HCT116 (cell line): ENCODE data around the gene HYAL1. TPM values are rescaled to one million over a fixed set of nuclear protein-coding genes. Genes with fewer than 3 reads are reported as not detected.

Experiments used
- ATAC-seq: fragments of 200-7000 bp; cut with Tn5 transposase; 2 replicates; pipeline ENCODE4 v1.9.1; 2020; ENCODE audit warnings: mild to moderate bottlenecking, moderate library complexity
- BruUV-seq: library from RNA; stranded (reverse); fragments of 400-500 nt; replicated peaks from 2 replicates; lab custom pipeline; 2021; lab: Mats Ljungman, UMichigan
- CTCF ChIA-PET: fragments of 300-600 bp; sonication (Branson Sonifier 250); formaldehyde crosslinking; loops from one replicate; lab custom pipeline; 2021; ENCODE audit warnings: antibody characterized with exemption; lab: Charles Lee
- POLR2A ChIA-PET: fragments of 300-600, 350-600 bp; sonication (Branson Sonifier 250); formaldehyde crosslinking; loops from one replicate; lab custom pipeline; 2021; ENCODE audit warnings: antibody characterized with exemption; lab: Charles Lee
- RAD21 ChIA-PET, 2 experiments: fragments of 300-600 bp; sonication (Branson Sonifier 250); formaldehyde crosslinking; loops; one replicate each; lab custom pipeline; 2023; ENCODE audit warnings: low total read pairs in 2 of 2; ENCODE audit not compliant: uncharacterized antibody in 2 of 2, unreplicated experiment in 2 of 2, low non-redundant PET in 1 of 2; lab: Charles Lee
- DNase-seq: peaks from one replicate; pipeline ENCODE4 v3.0.0-alpha.2; 2010; ENCODE audit warnings: low read depth, low spot score
- H2AFZ ChIP-seq: fragments of 200-600 bp; shearing (Covaris generic), sonication (generic); 2 replicates; pipeline ENCODE4 v1.6.1; 2017; ENCODE audit warnings: low read depth, mixed run types, mixed read lengths, antibody characterized with exemption, low read length; ENCODE audit not compliant: poor library complexity, severe bottlenecking
- H3K27ac ChIP-seq: 2 replicates; pipeline ENCODE4 v1.5.1; 2012; ENCODE audit warnings: low read depth, low read length
- H3K27me3 ChIP-seq: fragments of 200-600 bp; sonication (generic); 2 replicates; pipeline ENCODE4 v1.6.1; 2016; ENCODE audit warnings: mixed run types, low read length, mixed read lengths; ENCODE audit not compliant: insufficient read depth
- H3K36me3 ChIP-seq, 2 experiments: fragments of 200-500 bp in 1 of 2; fragments of 200-600 bp in 1 of 2; sonication (Bioruptor generic) in 1 of 2; sonication (generic) in 1 of 2; 2 replicates each; pipeline versions ENCODE4 v1.5.1 to v1.6.1; 2014 to 2016; ENCODE audit warnings: low read length in 2 of 2, inconsistent platforms in 1 of 2, mixed read lengths in 1 of 2, mixed run types in 1 of 2; ENCODE audit not compliant: insufficient read depth in 2 of 2, control insufficient read depth in 1 of 2
- H3K4me1 ChIP-seq, 2 experiments: fragments of 200-600 bp in 1 of 2; sonication (generic) in 1 of 2; 2 replicates each; pipeline versions ENCODE4 v1.5.1 to v1.6.1; 2012 to 2017; ENCODE audit warnings: low read length in 2 of 2, inconsistent platforms in 1 of 2, mild to moderate bottlenecking in 1 of 2, mixed read lengths in 1 of 2, mixed run types in 1 of 2, moderate library complexity in 1 of 2; ENCODE audit not compliant: insufficient read depth in 2 of 2, control insufficient read depth in 1 of 2
- H3K4me2 ChIP-seq: fragments of 200-600 bp; sonication (generic); 2 replicates; pipeline ENCODE4 v1.6.1; 2017; ENCODE audit warnings: mixed run types, low read length, mixed read lengths
- H3K4me3 ChIP-seq, 2 experiments: fragments of 200-600 bp in 1 of 2; sonication (generic) in 1 of 2; replicated peaks in 1 of 2; 2 replicates each; pipeline ENCODE4 v1.5.1; 2011 to 2016; ENCODE audit warnings: low read length in 2 of 2, control low read depth in 1 of 2, low read depth in 1 of 2, mild to moderate bottlenecking in 1 of 2, mixed read lengths in 1 of 2, mixed run types in 1 of 2
- H3K79me2 ChIP-seq: fragments of 200-600 bp; sonication (generic); 2 replicates; pipeline ENCODE4 v1.6.1; 2017; ENCODE audit warnings: mild to moderate bottlenecking, mixed run types, low read length, moderate library complexity, mixed read lengths; ENCODE audit not compliant: insufficient read depth
- H3K9ac ChIP-seq: fragments of 200-600 bp; sonication (generic); 2 replicates; pipeline ENCODE4 v1.6.1; 2016; ENCODE audit warnings: low read length, mixed read lengths
- H3K9me2 ChIP-seq: fragments of 200-600 bp; sonication (generic), shearing (Covaris generic); 2 replicates; pipeline ENCODE4 v1.6.1; 2017; ENCODE audit warnings: mixed run types, mild to moderate bottlenecking, moderate library complexity; ENCODE audit not compliant: insufficient read depth
- H3K9me3 ChIP-seq, 2 experiments: fragments of 200-500 bp in 1 of 2; fragments of 200-600 bp in 1 of 2; sonication (Bioruptor generic) in 1 of 2; sonication (generic) in 1 of 2; 2 replicates each; pipeline ENCODE4 v1.6.1; 2014 to 2017; ENCODE audit warnings: low read length in 2 of 2, mixed read lengths in 2 of 2, inconsistent platforms in 1 of 2, low read depth in 1 of 2, mild to moderate bottlenecking in 1 of 2, mixed run types in 1 of 2, moderate library complexity in 1 of 2; ENCODE audit not compliant: control insufficient read depth in 1 of 2, insufficient read depth in 1 of 2
- H4K20me1 ChIP-seq: fragments of 200-600 bp; sonication (generic), shearing (Covaris generic); 2 replicates; pipeline ENCODE4 v1.6.1; 2017; ENCODE audit warnings: mixed run types, mild to moderate bottlenecking, moderate library complexity; ENCODE audit not compliant: insufficient read depth
- CEBPB ChIP-seq: IDR thresholded peaks from 2 replicates; pipeline ENCODE4 v1.6.1; 2012; ENCODE audit warnings: low read depth
- ELF1 ChIP-seq: IDR thresholded peaks from 2 replicates; pipeline ENCODE4 v1.6.1; 2012; ENCODE audit warnings: low read depth, borderline replicate concordance
- EZH2 ChIP-seq: fragments of 200-600 bp; sonication (generic); IDR thresholded peaks from 2 replicates; pipeline ENCODE4 v1.6.1; 2017; ENCODE audit warnings: antibody characterized with exemption, mixed run types
- JUND ChIP-seq: IDR thresholded peaks from 2 replicates; pipeline ENCODE4 v1.6.1; 2012
- POLR2A ChIP-seq: IDR thresholded peaks from 2 replicates; pipeline ENCODE4 v1.7.0; 2011; ENCODE audit warnings: borderline replicate concordance; ENCODE audit not compliant: insufficient read depth, insufficient read length; ENCODE audit errors: extremely low read depth
- RAD21 ChIP-seq: IDR thresholded peaks from 2 replicates; pipeline ENCODE4 v1.6.1; 2012; ENCODE audit warnings: low read depth, mild to moderate bottlenecking
- SIN3A ChIP-seq: IDR thresholded peaks from 2 replicates; pipeline ENCODE4 v1.6.1; 2012; ENCODE audit warnings: low read depth
- SP1 ChIP-seq: IDR thresholded peaks from 2 replicates; pipeline ENCODE4 v1.6.1; 2012; ENCODE audit warnings: low read depth
- SRF ChIP-seq: IDR thresholded peaks from 2 replicates; pipeline ENCODE4 v1.6.1; 2012; ENCODE audit warnings: low read depth
- TCF7L2 ChIP-seq: IDR thresholded peaks from 2 replicates; pipeline ENCODE4 v1.7.0; 2011; ENCODE audit warnings: borderline replicate concordance, inconsistent platforms; ENCODE audit not compliant: insufficient read depth, insufficient read length; ENCODE audit errors: extremely low read depth
- ZBTB33 ChIP-seq: IDR thresholded peaks from 2 replicates; pipeline ENCODE4 v1.6.1; 2011; ENCODE audit warnings: mild to moderate bottlenecking, low read length, moderate library complexity; ENCODE audit not compliant: insufficient replicate concordance; ENCODE audit errors: extremely low read depth
- ZFX ChIP-seq: fragments of 450-650 bp; IDR thresholded peaks from 2 replicates; pipeline ENCODE4 v1.6.1; 2017
- ZNF274 ChIP-seq: fragments of 200-500 bp; sonication (Bioruptor generic); IDR thresholded peaks from 2 replicates; pipeline ENCODE4 v1.6.1; 2014; ENCODE audit warnings: mild to moderate bottlenecking, low read depth, low read length, inconsistent platforms
- intact Hi-C: fragments of 100-400 bp; cut with micrococcal nuclease; formaldehyde crosslinking; loops from 2 replicates; pipeline ENCODE4 v1.10.0; 2022
- total RNA-seq: library from RNA; stranded (reverse); gene quantifications from one replicate; pipeline ENCODE4 v1.2.1, GENCODE V29; 2021; ENCODE audit not compliant: unreplicated experiment
- TF ChIP-seq, protein P1 (sequence below): IDR thresholded peaks from 2 replicates; pipeline ENCODE4 v1.6.1; 2012
- TF ChIP-seq, protein P2 (sequence below), 3 experiments: fragments of 200-600 bp in 1 of 3; sonication (generic) in 1 of 3; IDR thresholded peaks in 2 of 3; conservative IDR thresholded peaks in 1 of 3; 2 replicates each; pipeline ENCODE4 v1.5.1; 2012 to 2017; ENCODE audit warnings: low read depth in 2 of 3, low read length in 2 of 3, antibody characterized with exemption in 1 of 3, borderline replicate concordance in 1 of 3, control low read depth in 1 of 3, mild to moderate bottlenecking in 1 of 3, mixed read lengths in 1 of 3, mixed run types in 1 of 3, moderate library complexity in 1 of 3; ENCODE audit not compliant: insufficient read depth in 1 of 3
- TF ChIP-seq, protein P3 (sequence below): IDR thresholded peaks from 2 replicates; pipeline ENCODE4 v1.6.1; 2012; ENCODE audit warnings: low read depth

Gene HYAL1
- total RNA-seq, 1 experiment from 2014 or later, result 6.1 TPM

DNA sequence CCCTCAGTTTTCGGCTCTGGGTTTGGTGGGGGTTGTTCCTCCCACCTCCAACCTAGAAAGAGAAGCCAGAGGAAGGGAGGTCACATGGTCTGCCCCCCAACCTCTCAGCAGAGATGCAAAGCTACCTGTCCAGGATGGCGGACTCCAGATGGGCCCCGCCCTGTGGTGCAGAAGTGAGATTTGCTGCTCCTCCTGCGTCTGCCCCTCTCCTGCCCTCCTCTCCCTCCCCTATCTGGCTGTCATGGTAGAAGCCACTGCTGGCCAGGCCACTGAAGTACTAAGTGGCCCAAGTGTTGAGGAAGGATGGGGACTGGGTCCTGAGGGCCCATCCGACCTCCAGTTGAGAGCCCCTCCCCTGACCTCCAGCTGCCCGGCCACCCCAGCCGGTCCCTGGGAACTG, 36.5 kb downstream of the HYAL1 start:
- POLR2A ChIA-PET, result interaction anchor here (1.4 kb wide), 1 partner anchor 20 kb away, joined by 3 read pairs; no protein-coding TSS in a partner anchor
- peak overlapping the region; percentile 56 to 60 for H3K4me3 ChIP-seq

More for the DNA sequence above, 36.5 kb downstream of the HYAL1 start:
- H3K9me2 ChIP-seq, result no peaks in the 10 kb centered on the region
- TSS peak; percentile 81 for BruUV-seq
- H3K9ac ChIP-seq, result peak overlapping the region; percentile 62
- CTCF ChIA-PET, result interaction anchor here (1.0 to 1.6 kb wide), 4 partner anchors 20 to 72 kb away, joined by 3 to 6 read pairs (median 5); partner anchors contain the start of gene GNAI2
- intact Hi-C loops, result no loop called here
- peak overlapping the region; percentile 88; the same call in 1 of the 2 replicates for H3K27ac ChIP-seq
- no peak overlapping the region for H2AFZ ChIP-seq
- H3K9me3 ChIP-seq, result no peaks in the 10 kb centered on the region
- H3K36me3 ChIP-seq, result no peaks in the 10 kb centered on the region
- ATAC-seq (no peak), DNase-seq (no peak)
- H3K4me2 ChIP-seq, result peak overlapping the region; percentile 80
- H3K79me2 ChIP-seq, result no peaks in the 10 kb centered on the region
- H4K20me1 ChIP-seq, result no peaks in the 10 kb centered on the region
- TF ChIP-seq ZFX (no peak), ZNF274 (no peak), CEBPB (no peak), ZBTB33 (no peak), SRF (no peak), SP1 (no peak), POLR2A (no peak), EZH2 (no peak), RAD21 (no peak), ELF1 (no peak), SIN3A (no peak), TCF7L2 (no peak), JUND (no peak)
- TF ChIP-seq, protein P1, sequence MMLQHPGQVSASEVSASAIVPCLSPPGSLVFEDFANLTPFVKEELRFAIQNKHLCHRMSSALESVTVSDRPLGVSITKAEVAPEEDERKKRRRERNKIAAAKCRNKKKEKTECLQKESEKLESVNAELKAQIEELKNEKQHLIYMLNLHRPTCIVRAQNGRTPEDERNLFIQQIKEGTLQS, result no peak
- TF ChIP-seq, protein P2, sequence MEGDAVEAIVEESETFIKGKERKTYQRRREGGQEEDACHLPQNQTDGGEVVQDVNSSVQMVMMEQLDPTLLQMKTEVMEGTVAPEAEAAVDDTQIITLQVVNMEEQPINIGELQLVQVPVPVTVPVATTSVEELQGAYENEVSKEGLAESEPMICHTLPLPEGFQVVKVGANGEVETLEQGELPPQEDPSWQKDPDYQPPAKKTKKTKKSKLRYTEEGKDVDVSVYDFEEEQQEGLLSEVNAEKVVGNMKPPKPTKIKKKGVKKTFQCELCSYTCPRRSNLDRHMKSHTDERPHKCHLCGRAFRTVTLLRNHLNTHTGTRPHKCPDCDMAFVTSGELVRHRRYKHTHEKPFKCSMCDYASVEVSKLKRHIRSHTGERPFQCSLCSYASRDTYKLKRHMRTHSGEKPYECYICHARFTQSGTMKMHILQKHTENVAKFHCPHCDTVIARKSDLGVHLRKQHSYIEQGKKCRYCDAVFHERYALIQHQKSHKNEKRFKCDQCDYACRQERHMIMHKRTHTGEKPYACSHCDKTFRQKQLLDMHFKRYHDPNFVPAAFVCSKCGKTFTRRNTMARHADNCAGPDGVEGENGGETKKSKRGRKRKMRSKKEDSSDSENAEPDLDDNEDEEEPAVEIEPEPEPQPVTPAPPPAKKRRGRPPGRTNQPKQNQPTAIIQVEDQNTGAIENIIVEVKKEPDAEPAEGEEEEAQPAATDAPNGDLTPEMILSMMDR (IDR thresholded peaks at IDR 0.05 in 2 of 3, conservative IDR thresholded peaks at IDR 0.05 in 1 of 3; ENCODE audit: borderline replicate concordance in 1 of 3, insufficient read depth in 1 of 3, low read depth in 2 of 3, low read length in 2 of 3), result no peak
- TF ChIP-seq, protein P3, sequence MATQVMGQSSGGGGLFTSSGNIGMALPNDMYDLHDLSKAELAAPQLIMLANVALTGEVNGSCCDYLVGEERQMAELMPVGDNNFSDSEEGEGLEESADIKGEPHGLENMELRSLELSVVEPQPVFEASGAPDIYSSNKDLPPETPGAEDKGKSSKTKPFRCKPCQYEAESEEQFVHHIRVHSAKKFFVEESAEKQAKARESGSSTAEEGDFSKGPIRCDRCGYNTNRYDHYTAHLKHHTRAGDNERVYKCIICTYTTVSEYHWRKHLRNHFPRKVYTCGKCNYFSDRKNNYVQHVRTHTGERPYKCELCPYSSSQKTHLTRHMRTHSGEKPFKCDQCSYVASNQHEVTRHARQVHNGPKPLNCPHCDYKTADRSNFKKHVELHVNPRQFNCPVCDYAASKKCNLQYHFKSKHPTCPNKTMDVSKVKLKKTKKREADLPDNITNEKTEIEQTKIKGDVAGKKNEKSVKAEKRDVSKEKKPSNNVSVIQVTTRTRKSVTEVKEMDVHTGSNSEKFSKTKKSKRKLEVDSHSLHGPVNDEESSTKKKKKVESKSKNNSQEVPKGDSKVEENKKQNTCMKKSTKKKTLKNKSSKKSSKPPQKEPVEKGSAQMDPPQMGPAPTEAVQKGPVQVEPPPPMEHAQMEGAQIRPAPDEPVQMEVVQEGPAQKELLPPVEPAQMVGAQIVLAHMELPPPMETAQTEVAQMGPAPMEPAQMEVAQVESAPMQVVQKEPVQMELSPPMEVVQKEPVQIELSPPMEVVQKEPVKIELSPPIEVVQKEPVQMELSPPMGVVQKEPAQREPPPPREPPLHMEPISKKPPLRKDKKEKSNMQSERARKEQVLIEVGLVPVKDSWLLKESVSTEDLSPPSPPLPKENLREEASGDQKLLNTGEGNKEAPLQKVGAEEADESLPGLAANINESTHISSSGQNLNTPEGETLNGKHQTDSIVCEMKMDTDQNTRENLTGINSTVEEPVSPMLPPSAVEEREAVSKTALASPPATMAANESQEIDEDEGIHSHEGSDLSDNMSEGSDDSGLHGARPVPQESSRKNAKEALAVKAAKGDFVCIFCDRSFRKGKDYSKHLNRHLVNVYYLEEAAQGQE, result no peak
- peaks cover 81 to 96% of the 10 kb centered on the region in 2 experiments for H3K4me1 ChIP-seq
- RAD21 ChIA-PET, result no interaction called here
- no peaks in the 10 kb centered on the region for H3K27me3 ChIP-seq
